ENCODE results near the gene TGFB1.

GRCh38 chr19:41362143-41362847 is 8.6 kb upstream of the TGFB1 start:
- no peak for TF ChIP-seq GATA2 (IDR thresholded peaks at IDR 0.05; ENCODE audit: low read depth, low read length)
- no peak for TF ChIP-seq GATA3 (IDR thresholded peaks at IDR 0.05; ENCODE audit: low read depth, low read length)

Data from SH-SY5Y (cell line).